SU-DHL-6 (cell line): ENCODE data around the gene CDC45.

Source experiments
- EZH2phosphoT487 ChIP-seq: fragments of 200-600 bp; sonication (generic), shearing (Covaris generic); conservative IDR thresholded peaks from 2 replicates; pipeline ENCODE4 v1.6.1; 2018; ENCODE audit warnings: mild to moderate bottlenecking, antibody characterized with exemption, low read length, moderate library complexity, mixed read lengths
- TF ChIP-seq, protein P1 (sequence below): fragments of 200-600 bp; sonication (generic); IDR thresholded peaks from one replicate; pipeline ENCODE4 v1.5.1; 2017; ENCODE audit warnings: antibody characterized with exemption, mild to moderate bottlenecking, low read length, moderate library complexity; ENCODE audit not compliant: insufficient read depth, poor library complexity, severe bottlenecking

DNA sequence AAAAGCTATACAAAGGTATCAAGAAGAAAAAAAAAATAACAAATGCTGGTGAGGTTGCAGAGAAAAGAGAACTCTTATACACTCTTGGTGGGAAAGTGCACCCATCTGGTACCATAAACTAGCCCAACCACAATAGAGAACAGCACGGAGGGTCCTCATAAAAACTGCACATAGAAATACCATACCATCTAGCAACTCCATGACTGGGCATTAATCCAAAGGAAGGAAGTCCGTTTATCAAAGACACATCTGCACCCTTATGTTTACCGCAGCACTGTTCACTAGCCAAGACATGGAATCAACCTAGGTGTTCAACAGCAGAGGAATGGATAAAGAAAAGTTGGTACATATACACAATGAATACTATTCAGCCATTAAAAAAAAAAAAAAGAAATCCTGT is 55.3 kb downstream of the CDC45 start:
- TF ChIP-seq, protein P1, sequence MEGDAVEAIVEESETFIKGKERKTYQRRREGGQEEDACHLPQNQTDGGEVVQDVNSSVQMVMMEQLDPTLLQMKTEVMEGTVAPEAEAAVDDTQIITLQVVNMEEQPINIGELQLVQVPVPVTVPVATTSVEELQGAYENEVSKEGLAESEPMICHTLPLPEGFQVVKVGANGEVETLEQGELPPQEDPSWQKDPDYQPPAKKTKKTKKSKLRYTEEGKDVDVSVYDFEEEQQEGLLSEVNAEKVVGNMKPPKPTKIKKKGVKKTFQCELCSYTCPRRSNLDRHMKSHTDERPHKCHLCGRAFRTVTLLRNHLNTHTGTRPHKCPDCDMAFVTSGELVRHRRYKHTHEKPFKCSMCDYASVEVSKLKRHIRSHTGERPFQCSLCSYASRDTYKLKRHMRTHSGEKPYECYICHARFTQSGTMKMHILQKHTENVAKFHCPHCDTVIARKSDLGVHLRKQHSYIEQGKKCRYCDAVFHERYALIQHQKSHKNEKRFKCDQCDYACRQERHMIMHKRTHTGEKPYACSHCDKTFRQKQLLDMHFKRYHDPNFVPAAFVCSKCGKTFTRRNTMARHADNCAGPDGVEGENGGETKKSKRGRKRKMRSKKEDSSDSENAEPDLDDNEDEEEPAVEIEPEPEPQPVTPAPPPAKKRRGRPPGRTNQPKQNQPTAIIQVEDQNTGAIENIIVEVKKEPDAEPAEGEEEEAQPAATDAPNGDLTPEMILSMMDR, result no peak
- TF ChIP-seq EZH2phosphoT487, result no peak
